Activated T-cell treated with anti-CD3 and anti-CD28 coated beads, Interleukin-2, amount 50 U/mL, for 72 hours (primary cell): ENCODE data around the gene CYBA. TPM values are rescaled to one million over a fixed set of nuclear protein-coding genes. Genes with fewer than 3 reads are reported as not detected.

Source experiments
- ATAC-seq, 2 donors: fragments of 150-1000 bp; cut with Tn5 transposase; replicated peaks in 1 of 2; 2 replicates each; pipeline ENCODE4 v1.10.0; 2021; ENCODE audit warnings: moderate library complexity in 2 of 2, mild to moderate bottlenecking in 1 of 2
- DNase-seq, 2 donors: peaks; one replicate each; pipeline ENCODE4 v3.0.0; 2021 to 2022; ENCODE audit warnings: mixed read lengths in 1 of 2
- H3K27ac Mint-ChIP-seq: one replicate; pipeline ENCODE4 v1.8.0; 2022; ENCODE audit warnings: mild to moderate bottlenecking, moderate library complexity, mixed read lengths
- H3K27me3 Mint-ChIP-seq: one replicate; pipeline ENCODE4 v1.8.0; 2022; ENCODE audit warnings: low read depth, mixed read lengths
- H3K36me3 Mint-ChIP-seq, 2 donors: one replicate each; pipeline ENCODE4 v1.8.0; 2022; ENCODE audit warnings: mixed read lengths in 2 of 2, mild to moderate bottlenecking in 1 of 2; ENCODE audit not compliant: insufficient read depth in 2 of 2
- H3K4me1 Mint-ChIP-seq: one replicate; pipeline ENCODE4 v1.8.0; 2022; ENCODE audit warnings: low read depth, mixed read lengths
- H3K4me3 Mint-ChIP-seq, 2 donors: one replicate each; pipeline ENCODE4 v1.8.0; 2022; ENCODE audit warnings: mild to moderate bottlenecking in 2 of 2, mixed read lengths in 2 of 2, moderate library complexity in 2 of 2
- H3K9me3 Mint-ChIP-seq, 2 donors: one replicate each; pipeline ENCODE4 v1.8.0; 2022; ENCODE audit warnings: mixed read lengths in 2 of 2
- total RNA-seq, 2 donors: library from RNA; stranded (reverse); gene quantifications; one replicate each; pipeline ENCODE4 v1.2.3, GENCODE V29; 2022

The CYBA gene
- total RNA-seq, result 100 to 1,000 TPM; 199 to 318 TPM

GRCh38 chr16:88650749-88651275, at the start of gene CYBA:
TSS of gene CYBA (minus strand) at chr16:88651053. CDS start at chr16:88651013, 40 bp downstream.
- H3K36me3 Mint-ChIP-seq, result peaks cover 7 to 8% of the 10 kb centered on the region in 2 donors
- DNase-seq (peak; percentile 90 to 93), ATAC-seq (peak; percentile 88 to 93)
- peaks cover 14% of the 10 kb centered on the region for H3K4me1 Mint-ChIP-seq
- H3K27ac Mint-ChIP-seq, result peak within 1 kb of the TSS; percentile 59
- H3K9me3 Mint-ChIP-seq, result no peaks in the 10 kb centered on the region
- H3K27me3 Mint-ChIP-seq, result no peaks in the 10 kb centered on the region
- peak within 1 kb of the TSS; percentile 92 to 93 for H3K4me3 Mint-ChIP-seq

GRCh38 chr16:88700322-88700635, 49.4 kb upstream of the CYBA start:
- H3K4me3 Mint-ChIP-seq, result peak overlapping the region; percentile 83 to 93
- H3K27ac Mint-ChIP-seq, result peak overlapping the region; percentile 76
- H3K9me3 Mint-ChIP-seq, result no peaks in the 10 kb centered on the region
- DNase-seq, result no peak
- ATAC-seq, result no peak
- H3K36me3 Mint-ChIP-seq, result no peaks in the 10 kb centered on the region
- no peaks in the 10 kb centered on the region for H3K27me3 Mint-ChIP-seq
- peaks cover 64% of the 10 kb centered on the region for H3K4me1 Mint-ChIP-seq

- H3K27ac Mint-ChIP-seq, result no peak overlapping the region
- H3K27me3 Mint-ChIP-seq, result no peaks in the 10 kb centered on the region
- H3K36me3 Mint-ChIP-seq, result no peaks in the 10 kb centered on the region
- DNase-seq, result no peak
- peaks cover 53% of the 10 kb centered on the region for H3K4me1 Mint-ChIP-seq
- no peak for ATAC-seq
- H3K4me3 Mint-ChIP-seq, result peak overlapping the region in 1 of 2 donors; percentile 93
- H3K9me3 Mint-ChIP-seq, result no peaks in the 10 kb centered on the region
Measured at GRCh38 chr16:88699180-88699579, 48.3 kb upstream of the CYBA start.

GRCh38 chr16:88698646-88699045, 47.8 kb upstream of the CYBA start:
- H3K36me3 Mint-ChIP-seq, result no peaks in the 10 kb centered on the region
- no peak for ATAC-seq
- no peaks in the 10 kb centered on the region for H3K27me3 Mint-ChIP-seq
- H3K27ac Mint-ChIP-seq, result no peak overlapping the region
- peaks cover 48% of the 10 kb centered on the region for H3K4me1 Mint-ChIP-seq
- no peak overlapping the region for H3K4me3 Mint-ChIP-seq
- no peak for DNase-seq
- H3K9me3 Mint-ChIP-seq, result no peaks in the 10 kb centered on the region

- H3K36me3 Mint-ChIP-seq, result no peaks in the 10 kb centered on the region
- peaks cover 42% of the 10 kb centered on the region for H3K4me1 Mint-ChIP-seq
- ATAC-seq (no peak), DNase-seq (no peak)
- H3K27ac Mint-ChIP-seq, result no peak overlapping the region
- H3K4me3 Mint-ChIP-seq, result no peak overlapping the region
- no peaks in the 10 kb centered on the region for H3K9me3 Mint-ChIP-seq
- no peaks in the 10 kb centered on the region for H3K27me3 Mint-ChIP-seq
Measured at GRCh38 chr16:88697831-88698615, 47.2 kb upstream of the CYBA start.

- Mint-ChIP-seq H3K27me3 (no peaks in the 10 kb centered on the region), H3K36me3 (no peaks in the 10 kb centered on the region), H3K4me1 (peaks cover 42% of the 10 kb centered on the region), H3K4me3 (no peak overlapping the region), H3K27ac (no peak overlapping the region), H3K9me3 (no peaks in the 10 kb centered on the region)
- no peak for DNase-seq
- no peak for ATAC-seq
Measured at GRCh38 chr16:88697116-88697830, 46.4 kb upstream of the CYBA start.

GRCh38 chr16:88696441-88696840, 45.6 kb upstream of the CYBA start:
- no peaks in the 10 kb centered on the region for H3K36me3 Mint-ChIP-seq
- ATAC-seq (no peak), DNase-seq (no peak)
- peaks cover 41% of the 10 kb centered on the region for H3K4me1 Mint-ChIP-seq
- H3K9me3 Mint-ChIP-seq, result no peaks in the 10 kb centered on the region
- no peak overlapping the region for H3K4me3 Mint-ChIP-seq
- H3K27ac Mint-ChIP-seq, result no peak overlapping the region
- no peaks in the 10 kb centered on the region for H3K27me3 Mint-ChIP-seq

- H3K36me3 Mint-ChIP-seq, result no peaks in the 10 kb centered on the region
- no peaks in the 10 kb centered on the region for H3K27me3 Mint-ChIP-seq
- H3K9me3 Mint-ChIP-seq, result no peaks in the 10 kb centered on the region
- no peak for DNase-seq
- H3K27ac Mint-ChIP-seq, result no peak overlapping the region
- H3K4me1 Mint-ChIP-seq, result peaks cover 38% of the 10 kb centered on the region
- H3K4me3 Mint-ChIP-seq, result no peak overlapping the region
- no peak for ATAC-seq
Measured at GRCh38 chr16:88695753-88696152, 44.9 kb upstream of the CYBA start.

GRCh38 chr16:88695218-88695617, 44.4 kb upstream of the CYBA start:
- no peak for ATAC-seq
- no peaks in the 10 kb centered on the region for H3K27me3 Mint-ChIP-seq
- H3K27ac Mint-ChIP-seq, result no peak overlapping the region
- peaks cover 37% of the 10 kb centered on the region for H3K4me1 Mint-ChIP-seq
- H3K4me3 Mint-ChIP-seq, result no peak overlapping the region
- DNase-seq, result no peak
- H3K36me3 Mint-ChIP-seq, result no peaks in the 10 kb centered on the region
- no peaks in the 10 kb centered on the region for H3K9me3 Mint-ChIP-seq

GRCh38 chr16:88694221-88695087, 43.6 kb upstream of the CYBA start:
- H3K27ac Mint-ChIP-seq, result no peak overlapping the region
- no peaks in the 10 kb centered on the region for H3K27me3 Mint-ChIP-seq
- H3K9me3 Mint-ChIP-seq, result no peaks in the 10 kb centered on the region
- H3K4me3 Mint-ChIP-seq, result no peak overlapping the region
- no peaks in the 10 kb centered on the region for H3K36me3 Mint-ChIP-seq
- ATAC-seq (no peak), DNase-seq (no peak)
- H3K4me1 Mint-ChIP-seq, result peaks cover 29% of the 10 kb centered on the region

GRCh38 chr16:88693420-88694177, 42.7 kb upstream of the CYBA start:
- no peak for ATAC-seq
- peaks cover 28% of the 10 kb centered on the region for H3K4me1 Mint-ChIP-seq
- no peaks in the 10 kb centered on the region for H3K27me3 Mint-ChIP-seq
- H3K36me3 Mint-ChIP-seq, result no peaks in the 10 kb centered on the region
- H3K4me3 Mint-ChIP-seq, result no peak overlapping the region
- no peaks in the 10 kb centered on the region for H3K9me3 Mint-ChIP-seq
- DNase-seq, result no peak
- H3K27ac Mint-ChIP-seq, result no peak overlapping the region

- ATAC-seq (no peak), DNase-seq (no peak)
- Mint-ChIP-seq H3K9me3 (no peaks in the 10 kb centered on the region), H3K27ac (no peak overlapping the region), H3K27me3 (no peaks in the 10 kb centered on the region), H3K4me3 (peak overlapping the region in 1 of 2 donors; percentile 4), H3K4me1 (peaks cover 28% of the 10 kb centered on the region), H3K36me3 (no peaks in the 10 kb centered on the region)
Measured at GRCh38 chr16:88692861-88693260, 42.0 kb upstream of the CYBA start.
